Measurements from ENCODE around the gene MSTO1.
"Not testable (repeated sequence)": the region's sequence is repeated elsewhere in the genome, so short reads cannot be mapped to it uniquely, and the experiment has no call there.

Gene MSTO1

DNA sequence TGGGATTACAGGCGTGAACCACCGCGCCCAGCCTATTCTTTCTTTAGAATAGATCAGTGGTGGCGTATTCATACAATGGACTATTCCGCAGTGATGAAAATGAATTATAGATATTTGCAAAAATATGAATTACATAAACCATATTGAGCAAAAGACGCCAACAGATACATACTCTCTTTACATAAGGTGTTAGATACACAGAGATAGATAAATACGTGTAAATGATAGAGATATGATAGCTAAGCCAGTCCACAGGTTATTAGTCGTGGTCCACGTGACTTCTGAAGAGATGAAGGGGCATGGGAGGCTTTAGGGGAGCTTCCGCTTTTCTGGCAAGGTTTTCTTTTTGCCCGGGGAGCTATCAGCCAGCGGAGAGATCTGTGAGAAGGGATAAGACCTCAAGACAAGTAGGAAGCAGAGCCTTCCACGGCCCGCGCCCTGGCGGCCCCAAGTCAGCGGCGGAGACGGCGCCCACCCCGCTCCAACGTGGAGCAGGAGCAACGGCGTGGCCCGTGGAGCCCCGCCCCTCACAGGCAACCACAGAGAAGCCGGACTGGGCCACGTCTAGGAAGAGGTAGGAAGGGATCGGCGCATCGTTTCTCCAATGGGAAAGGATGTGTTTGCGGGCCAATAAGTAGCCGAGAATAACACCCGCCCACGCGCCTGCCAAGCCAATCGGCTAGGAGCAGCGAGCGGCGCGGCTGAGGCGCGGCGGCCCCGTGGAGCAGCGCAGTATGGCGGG is at the start of gene MSTO1:
Gene MSTO1, plus strand, starts transcription at position 704 of the 742 bp plus-strand sequence. Its CDS starts 31 bp downstream, at position 735.
- peak; percentile 80 to 96 (median 82) for DNase-seq (ENCODE audit: low read depth in 3 of 3, low spot score in 1 of 3)

DNA sequence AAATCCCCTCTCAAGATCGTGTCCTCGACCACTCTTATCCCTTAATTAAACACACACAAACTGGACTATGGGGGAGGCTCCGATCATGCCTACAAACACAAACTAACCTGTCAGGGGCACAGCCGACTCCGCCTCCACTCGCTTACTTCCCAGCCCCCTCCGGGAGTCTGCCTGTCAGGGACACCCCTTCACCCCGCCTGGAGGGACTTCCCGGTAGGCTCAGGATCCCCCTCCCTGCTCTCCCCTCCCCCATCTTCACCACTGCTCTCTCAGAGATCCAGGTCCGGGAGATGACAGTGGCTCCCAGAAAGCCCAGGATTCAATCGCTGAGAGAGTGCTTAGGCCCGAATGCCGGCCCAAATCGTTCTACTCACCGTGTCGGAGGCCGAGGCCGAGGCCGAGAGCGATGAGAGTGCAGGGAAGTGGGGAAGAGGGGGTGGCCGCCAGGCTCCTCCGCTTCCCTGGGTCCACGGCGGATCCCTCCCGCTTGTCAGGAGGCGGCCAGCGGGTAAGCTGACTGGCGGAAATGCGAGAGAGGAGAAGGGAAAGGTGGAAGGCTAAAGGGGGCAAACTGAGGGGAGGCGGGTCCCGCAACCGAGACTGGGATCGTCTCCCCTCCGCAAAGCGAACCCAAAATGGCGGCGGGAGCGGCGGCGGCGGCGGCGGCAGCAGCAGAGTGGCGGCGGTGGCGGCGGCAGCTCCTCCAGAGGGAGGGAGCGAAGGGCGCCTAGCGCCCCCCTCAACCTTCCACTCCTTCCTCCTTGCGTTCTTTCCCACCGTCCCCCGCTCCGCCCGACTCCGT is 48.0 kb upstream of the MSTO1 start:
- peak in 2 of 3 donors; percentile 19 to 51 for DNase-seq (ENCODE audit: low read depth in 3 of 3, low spot score in 1 of 3)

DNA sequence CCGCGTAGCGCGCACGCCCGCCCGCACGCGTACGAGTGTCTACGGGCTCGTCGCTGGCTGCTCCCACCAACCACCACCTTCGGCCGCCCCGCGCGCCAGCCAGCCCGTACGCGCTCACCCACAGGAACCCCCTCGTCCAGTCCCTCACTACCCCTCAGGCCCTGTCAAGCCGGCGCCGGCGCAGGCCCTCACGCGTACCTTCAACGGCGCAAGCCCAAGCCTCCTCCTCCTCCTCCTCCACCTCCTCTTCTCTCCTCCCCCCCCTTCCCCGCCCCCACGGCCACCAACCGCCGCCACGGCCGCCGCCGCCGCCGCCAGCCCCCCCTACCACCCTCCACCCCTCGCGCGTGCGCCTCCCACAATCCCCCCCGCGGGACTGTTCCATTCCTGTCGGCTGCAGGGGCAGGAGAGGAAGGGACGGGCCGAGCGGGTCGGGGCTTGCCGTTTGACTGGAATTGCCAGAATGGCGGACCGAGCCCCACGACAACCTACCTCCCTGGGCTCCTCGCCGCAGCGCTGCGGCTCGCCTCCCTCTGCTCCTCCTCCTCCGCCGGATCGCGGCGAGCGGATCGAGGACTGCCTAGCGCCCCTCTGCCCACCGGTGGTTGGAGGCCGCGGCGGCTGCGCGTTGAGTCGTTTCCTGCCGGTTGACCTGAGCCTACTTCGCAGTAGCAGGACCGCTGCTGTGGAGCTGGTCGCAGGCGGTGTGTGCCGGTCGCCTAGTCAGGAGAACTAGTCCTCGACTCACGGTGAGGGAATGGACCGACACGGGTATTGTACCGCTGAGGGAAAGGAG is 47.2 kb upstream of the MSTO1 start, which contains the start of gene ASH1L:
Gene ASH1L, minus strand, starts transcription at position 223 of the 796 bp plus-strand sequence. CDS start 41,284 bp downstream, outside the sequence.
- DNase-seq (ENCODE audit: low read depth in 3 of 3, low spot score in 1 of 3), result peak; percentile 83 to 87 (median 84)

DNA sequence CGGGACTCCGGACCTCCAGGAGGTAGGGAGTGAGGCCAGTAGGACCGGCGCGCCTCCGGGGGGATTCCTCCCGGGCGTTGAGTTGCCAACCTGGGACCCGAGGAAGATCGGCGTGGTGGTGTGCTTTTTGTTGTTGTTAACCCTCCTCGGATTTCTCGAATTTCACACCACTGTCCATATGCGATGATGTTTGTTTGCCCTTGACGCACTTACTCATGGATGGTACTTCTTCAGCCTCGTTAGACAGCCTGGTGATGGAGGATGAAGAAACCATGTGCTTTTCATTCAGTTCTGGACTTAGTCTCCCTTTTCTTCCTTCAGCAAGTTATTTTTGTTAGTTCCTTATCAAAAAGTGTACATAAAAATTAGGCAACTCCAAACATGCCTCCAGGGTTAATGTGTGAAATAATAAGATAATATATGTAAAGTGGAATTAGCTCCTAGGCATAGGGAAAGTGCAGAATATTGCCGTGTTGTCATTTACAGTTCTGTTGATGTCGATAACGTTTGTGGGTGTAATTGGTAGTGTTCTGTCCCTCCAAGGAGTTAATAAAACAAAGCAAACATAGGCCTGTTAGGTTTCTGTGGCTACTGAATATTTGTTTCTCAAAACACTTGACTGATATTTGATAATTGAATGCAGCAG is 46.5 kb upstream of the MSTO1 start:
- DNase-seq (ENCODE audit: low read depth in 3 of 3, low spot score in 1 of 3), result not testable (repeated sequence)

DNA sequence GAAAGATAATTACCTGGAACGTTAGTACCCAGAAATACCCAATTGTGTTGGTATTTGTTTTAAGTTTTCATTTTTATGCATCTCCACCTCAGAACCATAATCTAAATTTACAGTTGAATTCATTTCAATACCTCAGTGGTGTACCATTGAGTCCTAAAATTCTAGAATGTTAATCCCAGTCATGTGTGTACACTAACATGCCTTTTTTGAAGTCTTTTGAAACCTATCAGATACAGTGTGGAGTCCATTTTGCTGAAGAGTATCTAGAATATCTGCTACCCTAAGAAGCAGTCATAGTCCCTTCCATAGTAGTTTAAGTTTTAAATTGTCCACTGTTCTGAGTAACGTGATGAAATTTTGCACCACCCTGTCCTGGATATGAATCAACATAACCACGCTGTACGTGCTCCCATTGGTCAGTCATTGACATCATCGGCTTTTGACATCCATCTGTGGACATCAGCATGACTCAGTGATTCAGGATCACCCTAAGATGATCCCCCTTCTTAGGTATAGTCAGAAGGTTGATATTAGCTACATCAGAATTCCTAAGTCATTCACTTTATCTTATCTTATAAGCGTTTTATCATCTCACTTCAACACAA is 39.9 kb upstream of the MSTO1 start:
- no peak for DNase-seq (ENCODE audit: low read depth in 3 of 3, low spot score in 1 of 3)

DNA sequence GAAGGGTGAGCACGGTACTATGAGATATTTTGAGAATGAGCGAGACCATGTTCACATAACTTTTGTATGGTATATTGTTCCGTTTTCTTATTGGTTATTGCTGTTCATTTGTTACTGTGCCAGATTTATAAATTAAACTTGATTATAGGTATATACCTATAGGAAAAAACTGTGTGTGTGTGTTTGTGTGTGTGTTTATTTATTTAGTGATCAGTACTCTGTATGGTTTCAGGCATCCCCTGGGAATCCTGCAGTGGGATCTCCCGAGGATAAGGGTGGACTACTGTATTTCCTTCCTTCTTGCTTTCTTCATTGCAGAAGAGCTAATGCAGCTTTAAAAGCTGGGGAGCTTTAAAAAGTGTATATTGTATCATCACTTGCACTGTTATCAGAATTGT is 39.4 kb upstream of the MSTO1 start:
- no peak for DNase-seq (ENCODE audit: low read depth in 3 of 3, low spot score in 1 of 3)

DNA sequence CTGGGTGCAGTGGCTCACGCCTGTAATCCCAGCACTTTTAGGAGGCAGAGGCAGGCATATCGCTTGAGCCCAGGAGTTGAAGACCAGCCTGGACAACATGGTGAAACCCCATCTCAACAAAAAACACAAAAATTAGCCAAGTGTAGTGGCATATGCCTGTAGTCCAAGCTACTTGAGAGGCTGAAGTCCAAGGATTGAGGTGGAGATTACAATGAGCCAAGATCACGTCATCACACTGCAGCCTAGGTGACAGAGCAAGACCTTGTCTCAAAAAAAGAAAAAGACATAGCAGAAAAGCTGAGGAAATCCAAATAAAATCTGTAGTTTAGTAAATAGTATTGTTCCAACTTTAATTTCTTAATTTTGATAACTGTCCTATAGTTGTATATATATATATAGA is 35.9 kb upstream of the MSTO1 start:
- no peak for DNase-seq (ENCODE audit: low read depth in 3 of 3, low spot score in 1 of 3)

DNA sequence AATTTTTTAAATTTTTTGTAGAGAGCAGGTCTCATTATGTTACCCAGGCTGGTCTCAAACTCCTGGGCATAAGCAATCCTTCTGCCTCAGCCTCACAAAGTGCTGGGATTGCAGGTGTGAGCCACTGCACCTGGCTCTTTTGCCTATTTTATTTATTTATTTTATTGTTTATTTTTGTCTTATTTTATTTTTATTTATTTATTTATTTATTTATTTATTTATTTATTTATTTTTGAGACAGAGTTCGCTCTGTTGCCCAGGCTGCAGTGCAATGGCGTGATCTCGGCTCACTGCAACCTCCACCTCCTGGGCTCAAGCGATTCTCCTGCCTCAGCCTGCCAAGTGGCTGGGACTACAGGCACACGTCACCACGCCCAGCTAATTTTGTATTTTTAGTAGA is 34.4 kb upstream of the MSTO1 start:
- DNase-seq (ENCODE audit: low read depth in 3 of 3, low spot score in 1 of 3), result not testable (repeated sequence)

DNA sequence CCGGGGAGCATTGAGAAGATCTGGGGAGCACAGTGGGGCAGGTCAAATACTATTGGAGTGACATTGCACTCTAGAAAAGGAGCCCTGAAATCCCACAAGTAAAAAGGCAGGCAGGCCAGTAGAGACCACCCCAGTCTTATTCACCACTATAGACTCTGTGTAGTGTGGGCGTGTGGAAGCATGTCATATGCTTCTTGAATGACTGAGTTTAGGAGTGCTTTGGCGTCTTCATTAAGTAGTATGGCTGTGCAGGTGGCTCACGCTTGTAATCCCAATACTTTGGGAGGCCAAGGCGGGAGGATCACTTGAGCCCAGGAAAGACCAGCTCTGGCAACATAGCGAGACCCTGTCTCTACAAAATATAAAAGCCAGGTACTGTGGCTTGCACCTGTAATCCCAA is 26.2 kb upstream of the MSTO1 start:
- DNase-seq (ENCODE audit: low read depth in 3 of 3, low spot score in 1 of 3), result not testable (repeated sequence)

DNA sequence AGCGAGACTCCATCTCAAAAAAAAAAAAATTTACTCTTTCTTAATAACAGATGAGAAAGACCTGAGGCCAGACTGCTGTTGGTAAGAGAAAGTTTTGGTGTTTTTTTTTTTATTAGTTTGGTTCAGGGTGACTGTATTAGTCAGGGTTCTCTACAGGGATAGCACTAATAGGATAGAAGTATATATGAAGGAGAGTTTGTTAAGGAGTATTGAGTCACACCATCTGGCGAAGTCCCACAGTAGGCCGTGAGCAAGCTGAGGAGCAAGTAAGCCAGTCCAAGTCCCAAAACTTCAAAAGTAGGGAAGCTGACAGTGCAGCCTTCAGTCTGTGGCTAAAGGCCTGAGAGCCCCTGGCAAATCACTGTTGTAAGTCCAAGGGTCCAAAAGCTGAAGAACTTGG is 20.7 kb upstream of the MSTO1 start:
- DNase-seq (ENCODE audit: low read depth in 3 of 3, low spot score in 1 of 3), result not testable (repeated sequence)

DNA sequence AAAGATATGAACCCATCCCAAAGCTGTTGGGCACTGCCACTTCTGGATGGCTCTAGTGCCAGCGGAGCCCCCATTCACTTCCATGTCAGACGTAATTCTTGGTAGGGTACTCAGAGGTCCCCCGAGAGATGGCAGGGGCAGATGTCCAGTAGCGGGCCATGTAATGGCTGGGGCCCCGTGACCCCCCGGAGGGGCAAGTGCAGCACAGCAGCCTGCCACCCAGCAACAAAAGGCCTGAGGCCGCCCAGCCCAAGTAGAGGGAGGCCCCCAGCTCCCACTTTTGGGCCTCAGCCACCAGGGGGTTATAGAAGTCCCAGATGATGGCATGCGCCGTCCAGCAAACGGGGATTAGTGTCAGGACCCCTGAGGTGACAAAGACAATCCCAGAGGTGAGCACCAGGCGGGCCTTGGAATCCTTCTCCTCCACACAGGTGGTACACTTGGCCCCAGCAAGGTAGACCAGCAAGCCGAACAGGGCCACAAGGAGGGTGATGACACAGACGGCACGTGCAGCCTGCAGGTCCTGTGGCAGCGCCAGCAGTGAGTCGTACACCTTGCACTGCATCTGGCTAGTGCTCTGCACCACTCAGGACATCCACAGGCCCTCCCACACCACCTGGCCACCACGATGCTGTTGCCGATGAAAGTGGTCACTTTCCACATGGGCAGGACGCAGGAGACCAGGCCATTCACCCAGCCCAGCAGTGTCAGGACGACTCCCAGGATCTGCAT is 19.3 kb upstream of the MSTO1 start:
- not testable (repeated sequence) for DNase-seq (ENCODE audit: low read depth in 3 of 3, low spot score in 1 of 3)

DNA sequence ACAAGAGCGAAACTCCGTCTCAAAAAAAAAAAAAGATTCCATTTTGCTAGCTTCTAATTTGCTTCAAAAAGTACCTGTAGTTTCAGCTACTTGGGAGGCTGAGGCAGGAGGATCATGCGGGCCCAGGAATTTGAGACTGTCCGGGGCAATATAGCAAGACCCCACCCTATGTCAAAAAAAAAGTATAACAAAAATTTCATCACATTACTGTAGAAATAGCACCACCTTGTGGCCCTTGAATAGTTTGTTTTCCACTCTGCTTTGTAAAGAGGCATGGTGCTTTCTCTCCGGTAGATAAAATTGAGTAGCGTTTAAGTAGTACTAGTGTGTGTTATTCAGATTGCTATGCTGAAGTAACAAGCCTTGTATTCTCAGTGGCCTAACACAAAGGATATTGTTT is 18.2 kb upstream of the MSTO1 start:
- peak in 1 of 3 donors; percentile 21 for DNase-seq (ENCODE audit: low read depth in 3 of 3, low spot score in 1 of 3)

DNA sequence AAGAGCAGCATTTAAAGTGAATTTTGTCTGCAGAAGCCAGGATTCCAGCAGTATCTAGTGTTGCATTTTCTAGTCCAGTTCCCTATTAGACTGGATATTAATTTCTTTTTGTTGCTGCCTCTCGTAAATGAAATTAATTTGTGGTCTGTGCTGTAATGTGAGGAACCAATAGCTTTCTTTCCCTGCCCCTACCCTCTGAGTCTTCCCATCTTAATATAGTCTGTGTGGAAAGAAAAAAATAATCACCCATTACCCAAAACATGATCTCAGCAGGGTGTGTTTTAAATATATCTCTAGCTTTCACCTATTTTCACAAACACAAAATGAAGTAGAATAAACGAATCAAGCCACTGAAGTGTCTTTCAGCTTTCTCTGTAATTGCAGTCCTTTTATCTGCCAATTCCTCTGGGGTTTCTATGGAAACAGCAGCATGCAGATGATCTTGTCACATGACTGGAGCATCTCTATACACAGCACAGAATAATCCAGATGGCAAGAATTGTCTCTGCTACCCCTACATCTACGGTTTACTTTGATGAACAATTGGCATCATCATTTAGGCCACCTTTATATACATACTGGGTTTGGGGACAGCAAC is 14.0 kb upstream of the MSTO1 start:
- DNase-seq (ENCODE audit: low read depth in 3 of 3, low spot score in 1 of 3), result not testable (repeated sequence)

DNA sequence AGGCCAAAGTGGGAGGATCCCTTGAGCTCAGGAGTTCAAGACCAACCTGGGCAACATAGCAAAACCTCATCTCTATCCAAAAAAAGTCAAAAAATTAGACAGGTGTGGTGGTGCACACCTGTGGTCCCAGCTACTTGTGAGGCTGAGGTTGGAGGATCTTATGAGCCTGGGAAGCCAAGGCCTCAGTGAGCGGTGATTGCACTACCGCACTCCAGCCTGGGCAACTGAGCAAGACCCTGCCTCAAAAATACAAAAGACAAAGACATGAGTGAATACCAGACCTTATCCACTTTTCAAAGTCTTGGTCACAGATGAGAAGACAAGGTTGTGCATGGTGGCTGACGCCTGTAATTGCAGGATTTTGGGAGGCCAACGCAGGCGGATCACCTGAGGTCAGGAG is 13.2 kb upstream of the MSTO1 start:
- DNase-seq (ENCODE audit: low read depth in 3 of 3, low spot score in 1 of 3), result no peak

DNA sequence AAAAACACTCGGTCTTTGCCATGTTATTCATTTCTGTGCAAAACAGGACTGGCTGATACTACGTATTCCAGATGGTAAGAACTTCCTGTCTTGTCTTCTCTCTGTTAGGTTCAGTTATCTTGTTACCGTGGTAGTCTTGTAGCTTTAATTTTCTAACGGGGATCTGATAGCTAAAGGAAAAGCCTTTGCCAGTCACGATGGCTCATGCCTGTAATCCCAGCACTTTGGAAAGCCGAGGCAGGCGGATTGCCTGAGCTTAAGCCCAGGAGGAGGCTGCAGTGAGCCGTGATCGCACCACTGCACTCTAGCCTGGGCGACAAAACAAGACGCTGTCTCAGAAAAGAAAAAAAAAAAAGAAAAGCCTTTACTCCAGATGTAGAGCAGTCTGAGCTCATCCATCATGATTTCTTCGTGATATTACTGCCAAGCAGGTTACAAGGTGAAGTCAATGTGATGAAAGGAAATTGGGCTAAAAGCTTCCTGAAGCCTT is 11.1 kb upstream of the MSTO1 start:
- no peak for DNase-seq (ENCODE audit: low read depth in 3 of 3, low spot score in 1 of 3)

DNA sequence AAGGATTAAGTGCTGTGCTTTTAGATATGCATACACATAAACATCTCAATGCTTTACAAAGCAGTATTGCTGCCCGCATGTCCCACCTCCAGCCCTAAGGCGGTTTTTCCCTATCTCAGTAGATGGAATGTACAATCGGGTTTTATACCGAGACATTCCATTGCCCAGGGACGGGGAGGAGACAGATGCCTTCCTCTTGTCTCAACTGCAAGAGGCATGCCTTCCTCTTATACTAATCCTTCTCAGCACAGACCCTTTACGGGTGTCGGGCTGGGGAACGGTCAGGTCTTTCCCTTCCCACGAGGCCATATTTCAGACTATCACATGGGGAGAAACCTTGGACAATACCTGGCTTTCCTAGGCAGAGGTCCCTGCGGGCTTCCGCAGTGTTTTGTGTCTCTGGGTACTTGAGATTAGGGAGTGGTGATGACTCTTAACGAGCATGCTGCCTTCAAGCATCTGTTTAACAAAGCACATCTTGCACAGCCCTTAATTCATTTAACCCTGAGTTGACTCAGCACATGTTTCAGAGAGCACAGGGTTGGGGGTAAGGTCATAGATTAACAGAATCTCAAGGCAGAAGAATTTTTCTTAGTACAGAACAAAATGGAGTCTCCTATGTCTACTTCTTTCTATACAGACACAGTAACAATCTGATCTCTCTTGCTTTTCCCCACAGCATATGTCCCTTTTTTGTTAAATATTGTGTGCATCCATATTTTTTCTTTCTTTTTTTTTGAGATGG is 10.0 kb upstream of the MSTO1 start:
- not testable (repeated sequence) for DNase-seq (ENCODE audit: low read depth in 3 of 3, low spot score in 1 of 3)

DNA sequence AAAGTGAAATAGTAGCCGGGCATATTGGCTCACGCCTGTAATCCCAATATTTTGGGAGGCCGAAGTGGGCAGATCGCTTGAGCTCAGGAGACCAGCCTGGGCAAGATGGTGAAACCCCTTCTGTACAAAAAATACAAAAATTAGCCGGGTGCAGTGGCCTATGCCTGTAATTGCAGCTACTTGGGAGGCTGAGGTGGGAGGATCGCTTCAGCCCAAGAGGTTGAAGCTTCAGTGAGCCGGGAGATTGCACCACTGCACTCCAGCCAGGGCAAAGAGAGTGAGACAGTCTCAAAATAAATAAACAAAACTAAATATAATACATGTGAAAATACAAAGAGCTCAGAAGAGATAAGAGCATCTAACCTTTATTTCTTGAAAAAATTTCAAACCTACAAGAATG is 2.3 kb upstream of the MSTO1 start:
- no peak for DNase-seq (ENCODE audit: low read depth in 3 of 3, low spot score in 1 of 3)

DNA sequence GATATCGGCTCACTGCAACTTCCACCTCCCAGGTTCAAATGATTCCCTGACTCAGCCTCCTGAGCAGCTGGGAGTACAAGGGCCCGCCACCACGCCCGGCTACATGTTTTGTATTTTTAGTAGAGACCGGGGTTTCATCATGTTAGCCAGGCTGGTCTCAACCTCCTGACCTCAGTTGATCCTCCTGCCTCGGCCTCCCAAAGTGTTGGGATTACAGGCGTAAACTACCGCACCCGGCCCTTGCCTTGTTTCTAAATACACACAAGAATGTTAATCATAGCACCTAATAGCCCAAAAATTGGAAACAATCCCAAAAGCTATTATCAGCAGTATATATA is 1.2 kb upstream of the MSTO1 start:
- no peak for DNase-seq (ENCODE audit: low read depth in 3 of 3, low spot score in 1 of 3)

DNA sequence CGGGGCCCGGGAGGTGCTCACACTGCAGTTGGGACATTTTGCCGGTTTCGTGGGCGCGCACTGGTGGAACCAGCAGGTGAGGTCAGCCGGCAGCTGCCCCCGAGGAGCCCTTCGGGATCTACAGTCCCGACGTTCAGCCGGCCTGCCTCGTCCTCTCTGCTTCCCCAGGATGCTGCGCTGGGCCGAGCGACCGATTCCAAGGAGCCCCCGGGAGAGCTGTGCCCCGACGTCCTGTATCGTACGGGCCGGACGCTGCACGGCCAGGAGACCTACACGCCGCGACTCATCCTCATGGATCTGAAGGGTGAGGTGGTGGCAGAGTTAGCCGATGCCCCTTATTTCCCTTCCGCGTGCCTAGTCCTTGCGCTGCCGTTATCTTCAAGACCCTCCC is 234 bp downstream of the MSTO1 start:
- DNase-seq (ENCODE audit: low read depth in 3 of 3, low spot score in 1 of 3), result not testable (repeated sequence)
